Measurements from ENCODE around the gene SYNE1.

SYNE1 gene

GRCh38 chr6:152587473-152587872 lies 49.7 kb downstream of the SYNE1 start:
- H3K4me3 ChIP-seq (replicated peaks in 1 of 2; ENCODE audit: low read depth in 2 of 2, low read length in 2 of 2): no peak overlapping the region
- DNase-seq (ENCODE audit: low read depth in 2 of 2): no peak
- TF ChIP-seq, protein P1, sequence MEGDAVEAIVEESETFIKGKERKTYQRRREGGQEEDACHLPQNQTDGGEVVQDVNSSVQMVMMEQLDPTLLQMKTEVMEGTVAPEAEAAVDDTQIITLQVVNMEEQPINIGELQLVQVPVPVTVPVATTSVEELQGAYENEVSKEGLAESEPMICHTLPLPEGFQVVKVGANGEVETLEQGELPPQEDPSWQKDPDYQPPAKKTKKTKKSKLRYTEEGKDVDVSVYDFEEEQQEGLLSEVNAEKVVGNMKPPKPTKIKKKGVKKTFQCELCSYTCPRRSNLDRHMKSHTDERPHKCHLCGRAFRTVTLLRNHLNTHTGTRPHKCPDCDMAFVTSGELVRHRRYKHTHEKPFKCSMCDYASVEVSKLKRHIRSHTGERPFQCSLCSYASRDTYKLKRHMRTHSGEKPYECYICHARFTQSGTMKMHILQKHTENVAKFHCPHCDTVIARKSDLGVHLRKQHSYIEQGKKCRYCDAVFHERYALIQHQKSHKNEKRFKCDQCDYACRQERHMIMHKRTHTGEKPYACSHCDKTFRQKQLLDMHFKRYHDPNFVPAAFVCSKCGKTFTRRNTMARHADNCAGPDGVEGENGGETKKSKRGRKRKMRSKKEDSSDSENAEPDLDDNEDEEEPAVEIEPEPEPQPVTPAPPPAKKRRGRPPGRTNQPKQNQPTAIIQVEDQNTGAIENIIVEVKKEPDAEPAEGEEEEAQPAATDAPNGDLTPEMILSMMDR (IDR thresholded peaks at IDR 0.05; ENCODE audit: low read depth, low read length): no peak

DNA sequence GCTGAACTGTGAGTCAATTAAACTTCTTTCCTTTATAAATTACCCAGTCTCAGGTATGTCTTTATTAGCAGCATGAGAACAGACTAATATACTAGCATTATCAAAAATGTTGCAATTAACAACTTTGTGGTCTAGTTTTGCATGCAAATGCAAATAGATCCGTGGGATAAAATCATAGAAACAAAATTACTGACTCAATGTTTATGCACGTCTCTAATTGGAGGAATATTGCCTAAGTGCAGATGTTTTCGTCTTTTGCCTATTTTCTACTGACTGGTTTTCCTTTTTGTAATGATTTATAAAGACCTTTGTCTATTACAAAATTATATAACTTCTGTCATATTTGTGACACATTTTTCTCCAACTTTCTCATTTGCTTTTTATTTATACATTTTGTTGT lies 51.9 kb downstream of the SYNE1 start:
- H3K4me3 ChIP-seq (replicated peaks in 1 of 2; ENCODE audit: low read depth in 2 of 2, low read length in 2 of 2): no peak overlapping the region
- DNase-seq (ENCODE audit: low read depth in 2 of 2): no peak
- TF ChIP-seq, protein P1 (IDR thresholded peaks at IDR 0.05; ENCODE audit: low read depth, low read length): no peak

DNA sequence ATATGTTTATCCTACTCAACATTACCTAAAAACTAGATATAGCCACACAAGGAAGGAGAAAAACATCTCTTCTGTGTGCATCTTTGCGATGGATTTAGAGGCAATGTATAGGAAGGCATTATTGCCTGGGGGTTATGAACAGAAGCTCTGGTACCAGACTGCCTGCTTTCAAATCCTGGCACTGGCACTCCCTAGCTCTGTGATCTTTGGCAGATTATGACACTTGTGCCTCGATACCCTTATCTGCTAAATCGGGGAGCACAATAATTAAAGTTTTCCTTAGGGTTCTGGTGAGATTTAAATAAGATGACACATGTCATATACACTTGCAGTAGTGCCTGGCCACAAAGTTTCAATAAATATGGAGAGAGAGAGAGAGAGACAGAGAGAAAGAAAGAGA lies 53.3 kb downstream of the SYNE1 start:
- H3K4me3 ChIP-seq (replicated peaks in 1 of 2; ENCODE audit: low read depth in 2 of 2, low read length in 2 of 2): no peak overlapping the region
- TF ChIP-seq, protein P1 (IDR thresholded peaks at IDR 0.05; ENCODE audit: low read depth, low read length): no peak
- no peak for DNase-seq (ENCODE audit: low read depth in 2 of 2)

DNA sequence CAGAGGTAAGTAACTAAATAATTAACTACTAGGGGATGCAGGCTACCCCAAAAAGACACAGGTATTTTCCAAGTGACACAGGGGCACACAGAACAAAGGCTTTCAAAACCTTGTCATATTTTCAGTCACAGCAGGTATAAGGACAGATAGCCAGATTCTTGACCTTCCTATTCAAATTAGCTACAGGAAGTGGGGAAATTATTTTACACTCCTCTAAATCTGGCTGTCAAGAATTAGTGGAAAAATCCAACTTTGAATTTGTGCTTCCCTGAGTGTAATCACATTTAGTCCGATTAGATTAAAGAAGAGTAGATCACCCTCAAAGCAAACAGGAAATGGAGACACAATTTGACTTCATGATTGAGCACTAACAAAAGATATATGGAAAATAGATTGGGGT lies 60.6 kb downstream of the SYNE1 start:
- no peak for DNase-seq (ENCODE audit: low read depth in 2 of 2)
- TF ChIP-seq, protein P1 (IDR thresholded peaks at IDR 0.05; ENCODE audit: low read depth, low read length): no peak
- no peak overlapping the region for H3K4me3 ChIP-seq (replicated peaks in 1 of 2; ENCODE audit: low read depth in 2 of 2, low read length in 2 of 2)

GRCh38 chr6:152575621-152576150 lies 61.5 kb downstream of the SYNE1 start:
- TF ChIP-seq, protein P1 (IDR thresholded peaks at IDR 0.05; ENCODE audit: low read depth, low read length): no peak
- no peak overlapping the region for H3K4me3 ChIP-seq (replicated peaks in 1 of 2; ENCODE audit: low read depth in 2 of 2, low read length in 2 of 2)
- DNase-seq (ENCODE audit: low read depth in 2 of 2): peak; percentile 72 to 78

- H3K4me3 ChIP-seq (replicated peaks in 1 of 2; ENCODE audit: low read depth in 2 of 2, low read length in 2 of 2): no peak overlapping the region
- TF ChIP-seq, protein P1 (IDR thresholded peaks at IDR 0.05; ENCODE audit: low read depth, low read length): no peak
- no peak for DNase-seq (ENCODE audit: low read depth in 2 of 2)
Observed at GRCh38 chr6:152575161-152575560, 62.0 kb downstream of the SYNE1 start.

DNA sequence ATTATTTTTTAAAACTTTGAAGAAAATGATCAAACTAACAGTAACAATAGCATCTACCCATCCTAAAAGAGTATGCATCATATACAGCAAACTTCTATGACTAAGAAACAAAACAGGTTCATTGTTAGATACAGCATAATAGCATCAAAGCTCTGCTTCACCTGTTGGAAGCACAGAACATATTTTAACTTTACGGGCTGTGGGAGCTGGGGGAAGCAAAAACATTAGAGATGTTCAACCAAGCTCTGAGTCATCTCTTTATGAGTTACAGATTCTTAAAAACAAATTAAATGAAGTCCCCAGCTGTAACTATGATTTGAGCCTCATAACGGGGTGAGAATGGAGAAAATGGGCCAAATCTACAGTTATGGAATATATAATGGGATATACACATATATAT lies 63.4 kb downstream of the SYNE1 start:
- TF ChIP-seq, protein P1 (IDR thresholded peaks at IDR 0.05; ENCODE audit: low read depth, low read length): no peak
- no peak overlapping the region for H3K4me3 ChIP-seq (replicated peaks in 1 of 2; ENCODE audit: low read depth in 2 of 2, low read length in 2 of 2)
- DNase-seq (ENCODE audit: low read depth in 2 of 2): peak in 1 of 2 donors; percentile 36
